WERI-Rb-1 (cell line): ENCODE measurements around the gene HCAR1.
"Not testable (repeated sequence)": the region's sequence is repeated elsewhere in the genome, so short reads cannot be mapped to it uniquely, and the experiment has no call there.

Source experiments
- DNase-seq: peaks from one replicate; pipeline ENCODE4 v3.0.0-alpha.2; 2020
- H3K27ac ChIP-seq: fragments of 250-450 bp; sonication (Bioruptor Pico); 2 replicates; pipeline ENCODE4 v1.5.1; 2020; ENCODE audit warnings: mild to moderate bottlenecking, moderate library complexity
- H3K27me3 ChIP-seq: fragments of 250-450 bp; sonication (Bioruptor Pico); 2 replicates; pipeline ENCODE4 v1.5.1; 2021; ENCODE audit warnings: mild to moderate bottlenecking, low read depth, moderate library complexity; ENCODE audit not compliant: insufficient read depth, severe bottlenecking
- H3K36me3 ChIP-seq: fragments of 250-450 bp; sonication (Bioruptor Pico); 2 replicates; pipeline ENCODE4 v1.5.1; 2020; ENCODE audit warnings: mild to moderate bottlenecking, moderate library complexity
- H3K4me3 ChIP-seq: 2 replicates; pipeline ENCODE4 v1.5.1; 2011; ENCODE audit warnings: low read depth, mild to moderate bottlenecking, control low read depth, low read length
- H3K9me3 ChIP-seq: fragments of 250-450 bp; sonication (Bioruptor Pico); 2 replicates; pipeline ENCODE4 v1.5.1; 2021; ENCODE audit warnings: mild to moderate bottlenecking, moderate library complexity; ENCODE audit not compliant: severe bottlenecking
- TF ChIP-seq, protein P1 (sequence below): IDR thresholded peaks from 2 replicates; pipeline ENCODE4 v1.5.1; 2011; ENCODE audit warnings: low read depth, mild to moderate bottlenecking, control low read depth, inconsistent platforms, low read length

HCAR1 gene

GRCh38 chr12:122684297-122684813 lies 46.3 kb downstream of the HCAR1 start:
- Histone ChIP-seq H3K36me3 (no peaks in the 10 kb centered on the region), H3K4me3 (no peak overlapping the region), H3K27me3 (no peaks in the 10 kb centered on the region), H3K9me3 (no peaks in the 10 kb centered on the region), H3K27ac (no peak overlapping the region)
- no peak for DNase-seq
- TF ChIP-seq, protein P1, sequence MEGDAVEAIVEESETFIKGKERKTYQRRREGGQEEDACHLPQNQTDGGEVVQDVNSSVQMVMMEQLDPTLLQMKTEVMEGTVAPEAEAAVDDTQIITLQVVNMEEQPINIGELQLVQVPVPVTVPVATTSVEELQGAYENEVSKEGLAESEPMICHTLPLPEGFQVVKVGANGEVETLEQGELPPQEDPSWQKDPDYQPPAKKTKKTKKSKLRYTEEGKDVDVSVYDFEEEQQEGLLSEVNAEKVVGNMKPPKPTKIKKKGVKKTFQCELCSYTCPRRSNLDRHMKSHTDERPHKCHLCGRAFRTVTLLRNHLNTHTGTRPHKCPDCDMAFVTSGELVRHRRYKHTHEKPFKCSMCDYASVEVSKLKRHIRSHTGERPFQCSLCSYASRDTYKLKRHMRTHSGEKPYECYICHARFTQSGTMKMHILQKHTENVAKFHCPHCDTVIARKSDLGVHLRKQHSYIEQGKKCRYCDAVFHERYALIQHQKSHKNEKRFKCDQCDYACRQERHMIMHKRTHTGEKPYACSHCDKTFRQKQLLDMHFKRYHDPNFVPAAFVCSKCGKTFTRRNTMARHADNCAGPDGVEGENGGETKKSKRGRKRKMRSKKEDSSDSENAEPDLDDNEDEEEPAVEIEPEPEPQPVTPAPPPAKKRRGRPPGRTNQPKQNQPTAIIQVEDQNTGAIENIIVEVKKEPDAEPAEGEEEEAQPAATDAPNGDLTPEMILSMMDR, result no peak

DNA sequence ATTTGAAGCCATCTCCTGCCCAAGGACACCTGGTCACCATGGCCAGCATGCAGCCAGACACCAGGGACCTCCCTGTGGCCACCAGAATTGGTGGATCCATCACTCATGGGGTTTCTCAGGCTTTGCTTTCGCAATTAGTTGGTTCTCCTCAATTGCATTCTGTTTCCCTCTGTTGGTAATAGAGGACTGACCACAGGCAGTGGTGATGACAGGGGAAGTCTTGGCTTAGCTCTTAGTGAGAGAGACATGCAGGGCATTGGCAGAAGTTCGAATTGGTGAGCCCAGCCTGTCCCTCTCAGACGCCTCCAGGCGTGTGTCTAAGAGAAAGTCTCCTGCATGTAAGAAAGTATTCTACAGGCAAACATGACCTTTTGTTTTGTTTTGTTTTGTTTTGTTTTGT lies 48.8 kb downstream of the HCAR1 start:
- H3K9me3 ChIP-seq, result no peaks in the 10 kb centered on the region
- DNase-seq, result no peak
- H3K27me3 ChIP-seq, result no peaks in the 10 kb centered on the region
- no peak overlapping the region for H3K4me3 ChIP-seq
- no peaks in the 10 kb centered on the region for H3K36me3 ChIP-seq
- no peak overlapping the region for H3K27ac ChIP-seq
- TF ChIP-seq, protein P1, result no peak

GRCh38 chr12:122680989-122681388 lies 49.7 kb downstream of the HCAR1 start:
- not testable (repeated sequence) for H3K36me3 ChIP-seq, H3K27ac ChIP-seq, H3K9me3 ChIP-seq, H3K27me3 ChIP-seq, DNase-seq, H3K4me3 ChIP-seq

GRCh38 chr12:122676781-122677180 lies 53.9 kb downstream of the HCAR1 start:
- H3K27me3 ChIP-seq, H3K9me3 ChIP-seq, H3K36me3 ChIP-seq, H3K27ac ChIP-seq, DNase-seq, H3K4me3 ChIP-seq: not testable (repeated sequence)
